Right cardiac atrium (tissue), 5 donors: ENCODE data around the gene POLR2J3. TPM values are rescaled to one million over a fixed set of nuclear protein-coding genes. Genes with fewer than 3 reads are reported as not detected.

Experiments used
- polyA plus RNA-seq: library from polyadenylated mRNA; stranded (reverse); fragments of 200-250 nt; gene quantifications from one replicate; pipeline ENCODE4 v1.2.3, GENCODE V29; 2013
- total RNA-seq, 4 donors: library from RNA; stranded (reverse); fragmentation: NEBNext Ultra II Directional; extraction: Animal tissue kit (Norgen Biotek cat#: 25700); gene quantifications; one replicate each; pipeline ENCODE4 v1.2.1, GENCODE V29; 2021
- donor health status: healthy with polysubstance abuse.
- donor health status: DM: no; HTN: yes; CAD: no.
- donor health status: DM: no; HTN: no; CAD: no.
- donor health status: DM: no; HTN: yes; CAD: no; lungs with severe emphysema.
- donor health status: DM: yes; HTN: yes; CAD: no.

POLR2J3 gene
- total and polyA plus RNA-seq, 5 donors = 10.2 to 54.8 (median 12.5) TPM

Other genes starting within 250 kb of the POLR2J3 start
- gene SPDYE6, start 216.1 kb downstream of the POLR2J3 start, total RNA-seq = not detected
- gene SPDYE6, start 216.1 kb downstream of the POLR2J3 start, polyA plus RNA-seq = 0.18 TPM
- gene PRKRIP1, start 176.2 kb downstream of the POLR2J3 start, total RNA-seq = 10 to 100 TPM; 14.6 to 20.5 (median 15.3) TPM
- gene PRKRIP1, start 176.2 kb downstream of the POLR2J3 start, polyA plus RNA-seq = 17.7 TPM
- gene ORAI2, start 139.0 kb downstream of the POLR2J3 start, total RNA-seq = 1 to 10 TPM; 3.6 to 7.4 (median 4.8) TPM
- 2.9 TPM for gene ORAI2, start 139.0 kb downstream of the POLR2J3 start, polyA plus RNA-seq
- gene ALKBH4, start 107.7 kb downstream of the POLR2J3 start, total RNA-seq = 1 to 10 TPM; 7.6 to 9.2 (median 8.3) TPM
- 7.3 TPM for gene ALKBH4, start 107.7 kb downstream of the POLR2J3 start, polyA plus RNA-seq
- gene LRWD1, start 107.6 kb downstream of the POLR2J3 start, total RNA-seq = 10 to 100 TPM in 3 of 4 donors, 1 to 10 TPM in 1; 9.7 to 14.2 (median 11.0) TPM
- gene LRWD1, start 107.6 kb downstream of the POLR2J3 start, polyA plus RNA-seq = 8.5 TPM
- 10 to 100 TPM; 51.0 to 63.0 (median 58.8) TPM for gene POLR2J, start 93.7 kb downstream of the POLR2J3 start, total RNA-seq
- gene POLR2J, start 93.7 kb downstream of the POLR2J3 start, polyA plus RNA-seq = 176 TPM
- 10 to 100 TPM in 2 of 4 donors, 1 to 10 TPM in 2; 3.8 to 12.8 (median 9.4) TPM for gene RASA4B, start 54.8 kb downstream of the POLR2J3 start, total RNA-seq
- gene RASA4B, start 54.8 kb downstream of the POLR2J3 start, polyA plus RNA-seq = 5.8 TPM
- gene UPK3BL2, start 28.9 kb downstream of the POLR2J3 start, total RNA-seq = 1 to 10 TPM; 3.4 to 8.3 (median 7.2) TPM
- 2.7 TPM for gene UPK3BL2, start 28.9 kb downstream of the POLR2J3 start, polyA plus RNA-seq
- not detected for gene SPDYE2, start 21.4 kb downstream of the POLR2J3 start, total RNA-seq
- gene SPDYE2, start 21.4 kb downstream of the POLR2J3 start, polyA plus RNA-seq = 0.09 TPM
- gene RASA4, start 44.2 kb upstream of the POLR2J3 start, total RNA-seq = 10 to 100 TPM; 10.5 to 27.2 (median 22.7) TPM
- 14.2 TPM for gene RASA4, start 44.2 kb upstream of the POLR2J3 start, polyA plus RNA-seq
- 10 to 100 TPM in 2 of 4 donors, 1 to 10 TPM in 2; 5.1 to 22.6 (median 9.9) TPM for gene UPK3BL1, start 70.2 kb upstream of the POLR2J3 start, total RNA-seq
- 24.2 TPM for gene UPK3BL1, start 70.2 kb upstream of the POLR2J3 start, polyA plus RNA-seq
- gene SPDYE2B, start 77.7 kb upstream of the POLR2J3 start, total RNA-seq = not detected
- gene SPDYE2B, start 77.7 kb upstream of the POLR2J3 start, polyA plus RNA-seq = not detected
- gene POLR2J2, start 99.1 kb upstream of the POLR2J3 start, total RNA-seq = 1 to 10 TPM; 3.5 to 5.1 (median 4.1) TPM
- gene POLR2J2, start 99.1 kb upstream of the POLR2J3 start, polyA plus RNA-seq = 2.8 TPM
- gene FAM185A, start 176.4 kb upstream of the POLR2J3 start, total RNA-seq = 1 to 10 TPM; 5.6 to 7.5 (median 6.6) TPM
- 4.2 TPM for gene FAM185A, start 176.4 kb upstream of the POLR2J3 start, polyA plus RNA-seq